Central memory CD8-positive, alpha-beta T cell (primary cell): ENCODE data around the gene KBTBD13.
A peak's percentile ranks its signal among the peaks of the same experiment; 100 is the strongest.
"Not testable (repeated sequence)": the region's sequence is repeated elsewhere in the genome, so short reads cannot be mapped to it uniquely, and the experiment has no call there.

ENCODE experiments used
- ATAC-seq: fragments of 150-1000 bp; cut with Tn5 transposase; replicated peaks from 2 replicates; pipeline ENCODE4 v1.10.0; 2022; ENCODE audit warnings: mild to moderate bottlenecking, moderate FRiP score, moderate number of reproducible peaks; ENCODE audit not compliant: poor library complexity, severe bottlenecking; ENCODE audit errors: extremely low read depth
- DNase-seq, 2 donors: peaks; one replicate each; pipeline ENCODE4 v3.0.0; 2021; ENCODE audit warnings: low spot score in 2 of 2
- H3K27ac Mint-ChIP-seq: one replicate; pipeline ENCODE4 v1.8.0; 2022; ENCODE audit warnings: low read depth, mild to moderate bottlenecking, moderate library complexity, mixed read lengths
- H3K27me3 Mint-ChIP-seq: one replicate; pipeline ENCODE4 v1.8.0; 2022; ENCODE audit warnings: mixed read lengths
- H3K36me3 Mint-ChIP-seq: one replicate; pipeline ENCODE4 v1.8.0; 2022; ENCODE audit warnings: mild to moderate bottlenecking, moderate library complexity, mixed read lengths; ENCODE audit not compliant: insufficient read depth
- H3K4me1 Mint-ChIP-seq: one replicate; pipeline ENCODE4 v1.8.0; 2022; ENCODE audit warnings: mixed read lengths
- H3K4me3 Mint-ChIP-seq: one replicate; pipeline ENCODE4 v1.8.0; 2022; ENCODE audit warnings: mild to moderate bottlenecking, moderate library complexity, mixed read lengths
- H3K9me3 Mint-ChIP-seq: one replicate; pipeline ENCODE4 v1.8.0; 2022; ENCODE audit warnings: mixed read lengths

KBTBD13 gene

GRCh38 chr15:65040461-65040860, 36.1 kb upstream of the KBTBD13 start:
- Mint-ChIP-seq H3K4me3 (no peak overlapping the region), H3K9me3 (no peaks in the 10 kb centered on the region), H3K36me3 (no peaks in the 10 kb centered on the region), H3K27me3 (peaks cover 5% of the 10 kb centered on the region), H3K4me1 (no peaks in the 10 kb centered on the region), H3K27ac (no peak overlapping the region)
- ATAC-seq (no peak), DNase-seq (no peak)

GRCh38 chr15:65041787-65042186, 34.8 kb upstream of the KBTBD13 start:
- no peaks in the 10 kb centered on the region for H3K9me3 Mint-ChIP-seq
- no peak overlapping the region for H3K4me3 Mint-ChIP-seq
- DNase-seq (no peak), ATAC-seq (no peak)
- no peaks in the 10 kb centered on the region for H3K36me3 Mint-ChIP-seq
- H3K27me3 Mint-ChIP-seq, result peaks cover 6% of the 10 kb centered on the region
- no peak overlapping the region for H3K27ac Mint-ChIP-seq
- no peaks in the 10 kb centered on the region for H3K4me1 Mint-ChIP-seq

GRCh38 chr15:65042776-65043327, 33.7 kb upstream of the KBTBD13 start:
- peaks cover 6% of the 10 kb centered on the region for H3K27me3 Mint-ChIP-seq
- H3K9me3 Mint-ChIP-seq, result no peaks in the 10 kb centered on the region
- ATAC-seq (no peak), DNase-seq (no peak)
- no peak overlapping the region for H3K4me3 Mint-ChIP-seq
- no peak overlapping the region for H3K27ac Mint-ChIP-seq
- H3K4me1 Mint-ChIP-seq, result no peaks in the 10 kb centered on the region
- no peaks in the 10 kb centered on the region for H3K36me3 Mint-ChIP-seq

GRCh38 chr15:65044218-65044617, 32.3 kb upstream of the KBTBD13 start:
- not testable (repeated sequence) for H3K9me3 Mint-ChIP-seq, H3K4me1 Mint-ChIP-seq, DNase-seq, ATAC-seq, H3K27ac Mint-ChIP-seq, H3K4me3 Mint-ChIP-seq, H3K36me3 Mint-ChIP-seq, H3K27me3 Mint-ChIP-seq

- no peak within 1 kb of the TSS for H3K4me3 Mint-ChIP-seq
- ATAC-seq, result no peak
- peaks cover 8% of the 10 kb centered on the region for H3K4me1 Mint-ChIP-seq
- H3K27me3 Mint-ChIP-seq, result peaks cover 6% of the 10 kb centered on the region
- peaks cover 2% of the 10 kb centered on the region for H3K36me3 Mint-ChIP-seq
- DNase-seq, result no peak
- no peaks in the 10 kb centered on the region for H3K9me3 Mint-ChIP-seq
- no peak within 1 kb of the TSS for H3K27ac Mint-ChIP-seq
Measured at GRCh38 chr15:65044724-65045481, 31.6 kb upstream of the KBTBD13 start, which contains the start of gene SLC51B. SLC51B (plus strand) TSS chr15:65045387; CDS start chr15:65050005, 4,618 bp downstream.

- Mint-ChIP-seq H3K36me3 (peaks cover 4% of the 10 kb centered on the region), H3K27ac (no peak overlapping the region), H3K4me3 (no peak overlapping the region), H3K27me3 (peaks cover 6% of the 10 kb centered on the region), H3K4me1 (peaks cover 13% of the 10 kb centered on the region), H3K9me3 (no peaks in the 10 kb centered on the region)
- no peak for DNase-seq
- ATAC-seq, result no peak
Measured at GRCh38 chr15:65048241-65048640, 28.3 kb upstream of the KBTBD13 start.

- H3K4me1 Mint-ChIP-seq, result peaks cover 13% of the 10 kb centered on the region
- DNase-seq (peak; percentile 61 to 72), ATAC-seq (peak; percentile 97)
- peak overlapping the region; percentile 72 for H3K27ac Mint-ChIP-seq
- peak overlapping the region; percentile 57 for H3K4me3 Mint-ChIP-seq
- H3K27me3 Mint-ChIP-seq, result peaks cover 6% of the 10 kb centered on the region
- peaks cover 4% of the 10 kb centered on the region for H3K36me3 Mint-ChIP-seq
- H3K9me3 Mint-ChIP-seq, result no peaks in the 10 kb centered on the region
Measured at GRCh38 chr15:65049418-65049840, 27.1 kb upstream of the KBTBD13 start.

GRCh38 chr15:65050270-65050669, 26.3 kb upstream of the KBTBD13 start:
- ATAC-seq, result no peak
- Mint-ChIP-seq H3K4me1 (peaks cover 13% of the 10 kb centered on the region), H3K27me3 (peaks cover 3% of the 10 kb centered on the region), H3K9me3 (no peaks in the 10 kb centered on the region), H3K36me3 (peaks cover 4% of the 10 kb centered on the region), H3K27ac (peak overlapping the region; percentile 20), H3K4me3 (no peak overlapping the region)
- DNase-seq, result no peak

GRCh38 chr15:65051266-65051665, 25.3 kb upstream of the KBTBD13 start:
- H3K36me3 Mint-ChIP-seq, result peaks cover 4% of the 10 kb centered on the region
- peak overlapping the region; percentile 22 for H3K27ac Mint-ChIP-seq
- no peaks in the 10 kb centered on the region for H3K9me3 Mint-ChIP-seq
- no peak overlapping the region for H3K4me3 Mint-ChIP-seq
- peaks cover 13% of the 10 kb centered on the region for H3K4me1 Mint-ChIP-seq
- H3K27me3 Mint-ChIP-seq, result no peaks in the 10 kb centered on the region
- no peak for ATAC-seq
- DNase-seq, result no peak

GRCh38 chr15:65052956-65053355, 23.6 kb upstream of the KBTBD13 start:
- H3K27ac Mint-ChIP-seq, result no peak overlapping the region
- H3K4me1 Mint-ChIP-seq, result peaks cover 13% of the 10 kb centered on the region
- ATAC-seq (no peak), DNase-seq (no peak)
- no peak overlapping the region for H3K4me3 Mint-ChIP-seq
- peaks cover 4% of the 10 kb centered on the region for H3K36me3 Mint-ChIP-seq
- H3K9me3 Mint-ChIP-seq, result no peaks in the 10 kb centered on the region
- H3K27me3 Mint-ChIP-seq, result no peaks in the 10 kb centered on the region

GRCh38 chr15:65054333-65055200, 22.0 kb upstream of the KBTBD13 start:
- Mint-ChIP-seq H3K27me3 (no peaks in the 10 kb centered on the region), H3K4me1 (peaks cover 7% of the 10 kb centered on the region), H3K4me3 (no peak overlapping the region), H3K27ac (peak overlapping the region; percentile 38), H3K36me3 (peaks cover 2% of the 10 kb centered on the region), H3K9me3 (no peaks in the 10 kb centered on the region)
- DNase-seq (peak in 1 of 2 donors; percentile 31), ATAC-seq (no peak)

GRCh38 chr15:65055201-65055870, 21.2 kb upstream of the KBTBD13 start:
- H3K36me3 Mint-ChIP-seq, result peaks cover 2% of the 10 kb centered on the region
- peak overlapping the region; percentile 38 for H3K27ac Mint-ChIP-seq
- H3K4me1 Mint-ChIP-seq, result no peaks in the 10 kb centered on the region

More at GRCh38 chr15:65055201-65055870, 21.2 kb upstream of the KBTBD13 start:
- H3K9me3 Mint-ChIP-seq, result no peaks in the 10 kb centered on the region
- no peak for DNase-seq
- no peak overlapping the region for H3K4me3 Mint-ChIP-seq
- H3K27me3 Mint-ChIP-seq, result no peaks in the 10 kb centered on the region
- ATAC-seq, result no peak
